Activated CD4-positive, alpha-beta memory T cell treated with anti-CD3 and anti-CD28 coated beads for 36 hours (primary cell): ENCODE data around the gene AFAP1. TPM values are rescaled to one million over a fixed set of nuclear protein-coding genes. Genes with fewer than 3 reads are reported as not detected.

Source experiments
- CTCF ChIA-PET: fragments of 350-600 bp; sonication (Branson Sonifier 250); formaldehyde crosslinking; loops from one replicate; lab custom pipeline; 2021; ENCODE audit warnings: antibody characterized with exemption, inconsistent platforms; lab: Charles Lee
- POLR2A ChIA-PET: fragments of 350-600 bp; sonication (Branson Sonifier 250); formaldehyde crosslinking; loops from one replicate; lab custom pipeline; 2021; ENCODE audit warnings: antibody characterized with exemption; lab: Charles Lee
- DNase-seq: peaks from one replicate; pipeline ENCODE4 v3.0.0-alpha.2; 2020
- H3K27ac Mint-ChIP-seq: one replicate; pipeline ENCODE4 v1.8.0; 2021; ENCODE audit warnings: mixed read lengths
- H3K27me3 Mint-ChIP-seq: one replicate; pipeline ENCODE4 v1.8.0; 2021; ENCODE audit warnings: mixed read lengths
- H3K36me3 Mint-ChIP-seq: one replicate; pipeline ENCODE4 v1.8.0; 2021; ENCODE audit warnings: mixed read lengths
- H3K4me1 Mint-ChIP-seq: one replicate; pipeline ENCODE4 v1.8.0; 2021; ENCODE audit warnings: low read depth, mixed read lengths
- H3K4me3 Mint-ChIP-seq: one replicate; pipeline ENCODE4 v1.8.0; 2021; ENCODE audit warnings: mild to moderate bottlenecking, mixed read lengths
- H3K9me3 Mint-ChIP-seq: one replicate; pipeline ENCODE4 v1.8.0; 2021; ENCODE audit warnings: mixed read lengths
- intact Hi-C: fragments of 100-400 bp; cut with micrococcal nuclease; formaldehyde crosslinking; loops from one replicate; pipeline ENCODE4 v1.15.1; 2023
- total RNA-seq, 2 experiments: library from RNA; stranded (reverse); gene quantifications; one replicate each; pipeline ENCODE4 v1.2.3, GENCODE V29; 2021

Gene AFAP1
- total RNA-seq, 2 experiments from 2014 or later: 37.7 to 38.4 TPM

DNA sequence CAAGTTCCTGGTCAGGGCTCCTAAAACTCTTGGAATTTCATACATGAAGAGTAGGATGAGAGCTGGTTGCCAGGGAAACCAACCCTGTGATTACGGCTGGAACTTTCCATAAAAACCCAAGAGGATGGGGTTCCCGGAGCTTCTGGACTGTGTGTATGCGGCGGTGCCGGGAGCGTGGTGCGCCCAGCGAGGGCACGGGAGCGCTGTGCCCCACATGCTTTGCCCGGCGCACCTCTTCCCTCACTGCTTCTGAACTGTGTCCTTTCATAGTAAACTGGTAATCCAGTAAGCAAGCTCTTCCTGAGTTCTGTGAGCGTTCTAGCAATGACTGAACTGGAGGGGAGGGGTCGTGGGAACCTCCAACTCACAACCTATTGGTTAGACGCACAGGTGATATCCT is 152.6 kb downstream of the AFAP1 start:
- intact Hi-C loops: no loop called here

DNA sequence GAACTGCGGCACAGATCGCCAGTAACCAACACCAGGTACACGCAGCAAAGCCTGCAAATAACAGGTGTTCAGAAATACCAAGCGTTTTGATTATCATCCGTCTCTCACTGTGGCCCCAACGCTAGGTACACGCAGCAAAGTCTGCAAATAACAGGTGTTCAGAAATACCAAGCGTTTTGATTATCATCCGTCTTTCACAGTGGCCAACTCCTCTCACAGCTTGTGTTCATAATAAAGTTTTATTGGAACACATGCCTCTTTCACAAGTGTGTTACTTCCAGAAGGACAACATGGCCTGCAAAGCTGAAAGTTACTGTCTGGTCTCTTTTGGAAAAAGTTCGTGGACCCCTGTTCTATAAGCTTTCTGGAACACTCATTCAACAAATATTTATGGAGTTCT is 153.1 kb downstream of the AFAP1 start:
- intact Hi-C loops: no loop called here
- no peaks in the 10 kb centered on the region for H3K27me3 Mint-ChIP-seq
- ChIA-PET CTCF (interaction anchor here (0.8 kb wide), 1 partner anchor 16 kb away, joined by 3 read pairs; no protein-coding TSS in a partner anchor), POLR2A (no interaction called here)
- H3K27ac Mint-ChIP-seq: peak overlapping the region; percentile 93
- no peaks in the 10 kb centered on the region for H3K9me3 Mint-ChIP-seq
- peaks cover 62% of the 10 kb centered on the region for H3K4me1 Mint-ChIP-seq
- no peak overlapping the region for H3K4me3 Mint-ChIP-seq
- no peak for DNase-seq
- H3K36me3 Mint-ChIP-seq: peaks cover 33% of the 10 kb centered on the region

More for the DNA sequence above, 152.6 kb downstream of the AFAP1 start:
- Mint-ChIP-seq H3K27ac (peak overlapping the region; percentile 23), H3K9me3 (no peaks in the 10 kb centered on the region), H3K36me3 (peaks cover 35% of the 10 kb centered on the region), H3K4me3 (no peak overlapping the region), H3K4me1 (peaks cover 57% of the 10 kb centered on the region), H3K27me3 (no peaks in the 10 kb centered on the region)
- CTCF ChIA-PET: interaction anchor here (0.8 kb wide), 1 partner anchor 15 kb away, joined by 3 read pairs; no protein-coding TSS in a partner anchor
- DNase-seq: no peak
- POLR2A ChIA-PET: no interaction called here

DNA sequence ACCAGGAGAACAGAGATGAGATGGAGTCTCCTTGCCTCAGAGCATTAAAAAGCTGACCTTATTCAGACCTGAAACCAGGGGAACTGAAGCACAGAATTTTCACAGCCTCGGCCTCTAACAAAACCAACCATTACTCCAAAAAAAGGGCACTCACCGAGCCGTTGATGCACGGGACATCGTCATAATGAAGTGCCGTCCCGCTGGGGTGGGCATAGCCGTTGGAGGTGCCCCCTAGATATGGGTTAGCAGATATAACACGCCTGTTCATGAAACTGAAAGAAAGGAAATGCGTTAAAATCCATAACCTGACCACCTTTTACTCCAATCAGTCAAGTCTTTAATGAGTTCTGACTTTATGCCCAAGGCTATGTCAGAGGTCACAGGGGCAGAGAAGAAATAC is 153.6 kb downstream of the AFAP1 start:
- no peaks in the 10 kb centered on the region for H3K9me3 Mint-ChIP-seq
- no peak for DNase-seq
- H3K27ac Mint-ChIP-seq: peak overlapping the region; percentile 93
- H3K27me3 Mint-ChIP-seq: no peaks in the 10 kb centered on the region
- H3K4me1 Mint-ChIP-seq: peaks cover 63% of the 10 kb centered on the region
- peaks cover 30% of the 10 kb centered on the region for H3K36me3 Mint-ChIP-seq
- H3K4me3 Mint-ChIP-seq: no peak overlapping the region
- POLR2A ChIA-PET: no interaction called here
- intact Hi-C loops: no loop called here
- CTCF ChIA-PET: no interaction called here

DNA sequence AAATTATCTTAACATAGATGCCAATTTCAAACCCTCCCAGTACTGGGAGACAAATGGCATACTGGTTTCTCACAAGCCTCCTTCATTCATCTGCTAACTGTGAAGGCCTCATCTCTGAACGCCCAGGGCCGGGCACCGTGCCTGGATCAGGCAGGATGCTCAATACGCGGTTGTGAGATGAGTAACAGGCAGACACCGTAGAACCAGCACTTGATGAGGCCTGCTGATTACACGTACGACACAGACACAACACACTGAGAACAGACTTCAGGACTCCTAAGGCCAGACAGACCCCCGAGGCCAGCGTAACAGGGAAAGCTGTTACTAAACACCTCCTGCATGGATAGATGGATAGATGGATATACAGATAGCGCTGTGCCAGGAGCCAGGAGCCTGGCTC is 154.6 kb downstream of the AFAP1 start:
- H3K36me3 Mint-ChIP-seq: peaks cover 31% of the 10 kb centered on the region
- peaks cover 71% of the 10 kb centered on the region for H3K4me1 Mint-ChIP-seq
- peak; percentile 82 for DNase-seq
- no peaks in the 10 kb centered on the region for H3K27me3 Mint-ChIP-seq
- POLR2A ChIA-PET: interaction anchor here (0.7 kb wide), 1 partner anchor 184 kb away, joined by 3 read pairs; no protein-coding TSS in a partner anchor
- intact Hi-C loops: loop anchor here (1.0 kb wide), 1 partner anchor 12 kb away; no protein-coding TSS in a partner anchor
- H3K27ac Mint-ChIP-seq: peak overlapping the region; percentile 93
- H3K9me3 Mint-ChIP-seq: no peaks in the 10 kb centered on the region
- CTCF ChIA-PET: interaction anchor here (0.6 to 1.6 kb wide), 5 partner anchors 15 to 43 kb away, joined by 3 to 6 read pairs (median 3); no protein-coding TSS in a partner anchor
- peak overlapping the region; percentile 2 for H3K4me3 Mint-ChIP-seq

DNA sequence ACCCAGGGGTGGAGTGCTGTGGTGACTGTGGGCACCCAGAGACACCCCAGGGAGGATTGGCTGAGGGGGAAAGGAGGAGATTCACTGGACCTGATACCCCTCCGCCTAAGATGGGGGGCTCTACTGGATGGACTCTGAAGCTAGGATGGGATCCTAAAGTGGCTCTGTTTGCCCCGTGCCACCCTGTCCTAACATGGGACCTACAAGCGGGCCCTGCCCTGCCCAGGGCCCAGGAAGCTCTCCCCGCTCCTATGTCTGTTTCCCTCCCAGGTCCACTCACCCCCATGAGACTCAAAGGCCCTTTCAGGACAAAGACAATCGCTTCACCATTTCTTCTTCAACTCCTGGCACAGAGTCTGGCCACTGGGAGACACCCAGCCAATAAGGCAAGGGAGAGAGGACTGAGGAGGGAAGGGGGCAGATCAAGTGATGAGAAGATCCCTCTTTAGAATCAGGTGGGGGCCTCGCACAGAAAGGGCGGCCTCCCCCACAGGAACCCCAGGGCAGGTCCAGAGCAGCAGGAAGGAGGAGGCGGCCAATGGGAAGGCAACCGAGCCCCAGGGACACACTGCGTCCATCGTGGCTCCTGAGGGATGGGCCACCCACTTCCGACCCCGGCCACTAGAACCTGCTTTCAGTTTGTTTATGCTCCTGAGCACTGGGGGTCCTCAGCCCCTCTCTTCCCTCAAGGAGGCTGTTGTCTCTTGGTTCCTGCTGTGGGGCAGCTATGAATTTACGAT is 155.4 kb downstream of the AFAP1 start:
- Mint-ChIP-seq H3K4me1 (peaks cover 79% of the 10 kb centered on the region), H3K27ac (peak overlapping the region; percentile 93), H3K36me3 (peaks cover 35% of the 10 kb centered on the region), H3K27me3 (no peaks in the 10 kb centered on the region), H3K9me3 (no peaks in the 10 kb centered on the region), H3K4me3 (no peak overlapping the region)
- POLR2A ChIA-PET: no interaction called here
- CTCF ChIA-PET: interaction anchor here (0.6 to 2.0 kb wide), 7 partner anchors 13 to 92 kb away, joined by 3 to 8 read pairs (median 4); no protein-coding TSS in a partner anchor
- intact Hi-C loops: no loop called here
- no peak for DNase-seq

DNA sequence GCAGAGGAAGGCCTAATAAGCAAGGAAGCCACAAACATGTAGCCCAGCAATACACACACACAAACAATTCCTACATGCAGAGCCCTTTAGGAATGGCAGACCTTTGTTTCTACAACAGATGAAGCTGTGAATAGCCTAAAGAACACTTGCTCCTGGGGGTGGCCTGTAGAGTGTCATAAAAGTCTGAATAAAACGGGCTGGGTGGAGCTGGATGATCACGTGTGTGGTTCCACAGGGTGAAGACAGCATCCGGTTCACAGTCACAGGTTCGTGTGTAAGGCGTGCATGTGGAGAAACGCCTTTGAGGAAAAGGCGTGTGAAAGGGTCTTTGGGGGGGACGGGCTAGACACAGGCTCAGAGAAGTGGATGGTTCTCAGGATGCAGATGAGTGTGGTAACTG is 156.1 kb downstream of the AFAP1 start:
- no peak for DNase-seq
- ChIA-PET CTCF (interaction anchor here (1.0 to 2.0 kb wide), 4 partner anchors 13 to 93 kb away, joined by 3 to 8 read pairs (median 4); no protein-coding TSS in a partner anchor), POLR2A (interaction anchor here (1.0 to 1.2 kb wide), 2 partner anchors 71 to 188 kb away, joined by 3 read pairs; no protein-coding TSS in a partner anchor)
- H3K36me3 Mint-ChIP-seq: peaks cover 40% of the 10 kb centered on the region
- H3K27me3 Mint-ChIP-seq: no peaks in the 10 kb centered on the region
- peak overlapping the region; percentile 93 for H3K27ac Mint-ChIP-seq
- H3K4me3 Mint-ChIP-seq: no peak overlapping the region
- no peaks in the 10 kb centered on the region for H3K9me3 Mint-ChIP-seq
- H3K4me1 Mint-ChIP-seq: peaks cover 85% of the 10 kb centered on the region
- intact Hi-C loops: no loop called here

DNA sequence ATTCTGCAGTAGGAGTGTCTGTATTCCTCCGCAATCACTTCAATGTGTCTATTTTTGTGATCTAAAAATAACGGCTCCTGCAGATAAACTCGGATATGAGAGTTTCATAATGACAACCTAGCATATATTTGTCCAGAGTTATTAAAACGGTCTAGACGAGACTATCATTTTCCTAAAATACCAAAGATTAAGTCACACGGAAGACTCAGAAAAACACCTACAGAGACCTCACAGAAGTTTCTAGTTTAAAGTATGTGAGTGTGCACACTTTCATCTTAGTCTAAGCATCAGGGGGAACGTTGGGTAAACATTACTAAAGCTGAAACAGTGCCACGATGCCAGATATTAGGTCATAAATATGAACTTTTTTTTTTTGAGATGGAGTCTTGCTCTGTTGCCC is 156.9 kb downstream of the AFAP1 start:
- Mint-ChIP-seq H3K4me1 (peaks cover 90% of the 10 kb centered on the region), H3K4me3 (no peak overlapping the region), H3K36me3 (peaks cover 47% of the 10 kb centered on the region), H3K27me3 (no peaks in the 10 kb centered on the region), H3K9me3 (no peaks in the 10 kb centered on the region), H3K27ac (peak overlapping the region; percentile 93)
- ChIA-PET POLR2A (interaction anchor here (1.0 to 1.2 kb wide), 2 partner anchors 72 to 189 kb away, joined by 3 read pairs; no protein-coding TSS in a partner anchor), CTCF (interaction anchor here (1.0 to 2.0 kb wide), 4 partner anchors 12 to 94 kb away, joined by 3 to 8 read pairs (median 4); no protein-coding TSS in a partner anchor)
- DNase-seq: no peak
- intact Hi-C loops: no loop called here

DNA sequence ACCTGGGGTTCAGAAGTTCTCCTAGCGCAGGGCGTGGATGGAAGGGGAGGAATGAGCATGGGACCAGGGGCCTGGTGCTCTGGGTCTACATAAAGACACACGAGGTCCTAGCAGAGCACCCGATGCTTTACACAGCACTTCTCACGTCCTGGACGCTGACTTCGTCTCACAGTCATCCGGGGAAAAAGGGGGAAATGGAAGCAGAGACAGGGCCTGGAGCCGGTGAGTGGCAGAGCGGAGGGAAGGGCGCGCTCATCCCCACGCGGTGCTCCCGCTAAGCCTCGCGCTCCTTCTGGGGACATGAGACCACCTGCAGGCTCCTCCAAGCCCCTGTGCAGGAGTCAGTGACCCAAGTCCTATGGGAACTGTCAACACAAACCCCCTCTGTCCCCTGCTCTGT is 157.7 kb downstream of the AFAP1 start:
- intact Hi-C loops: loop anchor here (2.0 kb wide), 1 partner anchor 23 kb away; no protein-coding TSS in a partner anchor
- Mint-ChIP-seq H3K9me3 (no peaks in the 10 kb centered on the region), H3K4me3 (no peak overlapping the region), H3K27me3 (no peaks in the 10 kb centered on the region), H3K27ac (peak overlapping the region; percentile 93), H3K4me1 (peaks cover 91% of the 10 kb centered on the region), H3K36me3 (peaks cover 54% of the 10 kb centered on the region)
- POLR2A ChIA-PET: interaction anchor here (1.2 kb wide), 1 partner anchor 73 kb away, joined by 3 read pairs; no protein-coding TSS in a partner anchor
- CTCF ChIA-PET: interaction anchor here (1.9 to 2.0 kb wide), 2 partner anchors 20 to 22 kb away, joined by 5 to 8 read pairs; no protein-coding TSS in a partner anchor
- DNase-seq: no peak

DNA sequence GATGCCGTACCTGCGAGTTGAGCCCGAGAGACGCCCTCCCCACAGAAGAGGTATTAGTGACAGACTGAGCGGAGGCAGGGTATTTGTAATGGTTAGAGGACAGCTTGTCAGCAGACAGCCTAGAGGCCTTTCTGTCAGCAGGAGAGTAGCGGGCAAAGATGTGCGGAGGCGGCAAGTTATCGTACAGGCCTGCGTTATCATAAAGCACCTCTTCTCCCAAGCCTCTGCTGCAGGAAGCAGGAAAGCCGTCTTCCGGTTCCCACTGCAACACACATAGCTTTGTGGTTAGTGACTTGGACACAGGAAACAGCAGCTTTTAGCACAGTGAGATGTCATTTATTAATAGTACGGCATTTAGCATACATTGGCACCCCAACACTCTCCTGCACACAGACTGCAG is 158.3 kb downstream of the AFAP1 start:
- intact Hi-C loops: loop anchor here (2.0 kb wide), 1 partner anchor 23 kb away; no protein-coding TSS in a partner anchor
- Mint-ChIP-seq H3K4me1 (peaks cover 88% of the 10 kb centered on the region), H3K27ac (peak overlapping the region; percentile 93), H3K36me3 (peaks cover 53% of the 10 kb centered on the region), H3K4me3 (peak overlapping the region; percentile 15), H3K9me3 (no peaks in the 10 kb centered on the region), H3K27me3 (no peaks in the 10 kb centered on the region)
- CTCF ChIA-PET: interaction anchor here (1.0 to 1.9 kb wide), 3 partner anchors 19 to 21 kb away, joined by 3 to 5 read pairs (median 4); no protein-coding TSS in a partner anchor
- POLR2A ChIA-PET: no interaction called here
- peak; percentile 57 for DNase-seq

DNA sequence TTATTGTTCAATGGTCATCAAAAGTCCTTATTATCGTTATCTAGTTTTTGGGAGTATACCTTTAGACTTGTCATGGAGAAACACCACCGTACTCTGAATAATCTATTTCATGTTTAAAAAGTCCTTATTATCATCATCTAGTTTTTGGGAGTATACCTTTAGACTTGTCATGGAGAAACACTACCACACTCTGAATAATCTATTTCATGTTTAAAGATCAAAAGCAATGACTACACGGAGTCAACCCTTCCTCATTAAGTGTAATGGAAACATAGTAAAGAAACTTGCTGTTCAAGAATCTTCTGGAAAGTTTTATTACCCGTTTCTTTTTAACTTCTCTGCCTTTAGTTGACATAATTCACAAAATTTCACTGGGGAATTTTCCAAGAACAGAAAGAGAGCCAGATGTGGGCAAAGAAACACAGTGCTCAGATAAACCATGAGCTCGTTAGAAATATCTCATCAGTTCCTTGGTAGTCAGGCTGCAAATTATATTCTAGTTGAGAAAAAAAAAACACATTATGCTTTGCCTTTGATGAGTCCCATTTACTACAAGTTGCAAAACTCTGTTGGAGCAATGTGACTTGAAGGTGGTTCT is 158.8 kb downstream of the AFAP1 start:
- H3K4me3 Mint-ChIP-seq: peak overlapping the region; percentile 15
- intact Hi-C loops: loop anchor here (1.0 to 2.0 kb wide), 2 partner anchors 10 to 22 kb away; no protein-coding TSS in a partner anchor
- ChIA-PET POLR2A (no interaction called here), CTCF (interaction anchor here (1.0 to 1.9 kb wide), 3 partner anchors 20 to 21 kb away, joined by 3 to 5 read pairs (median 4); no protein-coding TSS in a partner anchor)
- no peaks in the 10 kb centered on the region for H3K9me3 Mint-ChIP-seq
- H3K27ac Mint-ChIP-seq: peak overlapping the region; percentile 93
- H3K36me3 Mint-ChIP-seq: peaks cover 48% of the 10 kb centered on the region
- no peaks in the 10 kb centered on the region for H3K27me3 Mint-ChIP-seq
- peaks cover 83% of the 10 kb centered on the region for H3K4me1 Mint-ChIP-seq
- no peak for DNase-seq

DNA sequence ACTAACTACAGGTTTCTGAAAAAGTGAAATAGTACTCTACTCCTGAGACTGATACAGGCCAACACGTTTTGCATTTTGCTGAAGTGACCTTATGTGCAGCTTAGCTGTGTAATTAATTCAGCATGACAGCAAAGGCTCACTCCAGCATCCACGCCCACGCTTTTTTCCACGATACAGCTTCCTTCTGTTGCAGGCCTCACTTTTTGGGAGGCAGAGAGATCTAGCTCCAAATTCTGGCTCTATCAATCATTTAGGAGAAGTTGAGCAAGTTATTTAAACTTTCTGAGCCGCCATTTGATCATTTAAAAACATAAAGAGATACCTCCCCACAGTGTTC is 160.3 kb downstream of the AFAP1 start:
- H3K4me1 Mint-ChIP-seq: peaks cover 69% of the 10 kb centered on the region
- CTCF ChIA-PET: interaction anchor here (1.0 to 2.2 kb wide), 2 partner anchors 23 to 25 kb away, joined by 3 to 11 read pairs; no protein-coding TSS in a partner anchor
- no peak overlapping the region for H3K4me3 Mint-ChIP-seq
- no peaks in the 10 kb centered on the region for H3K9me3 Mint-ChIP-seq
- no peaks in the 10 kb centered on the region for H3K27me3 Mint-ChIP-seq
- peak overlapping the region; percentile 93 for H3K27ac Mint-ChIP-seq
- POLR2A ChIA-PET: no interaction called here
- H3K36me3 Mint-ChIP-seq: peaks cover 45% of the 10 kb centered on the region
- intact Hi-C loops: no loop called here
- DNase-seq: no peak
